ENCODE results near the gene SLC35C1. TPM values are rescaled to one million over a fixed set of nuclear protein-coding genes. Genes with fewer than 3 reads are reported as not detected.

Gene SLC35C1
- total RNA-seq, 1 donor from 2014 or later: 19.8 TPM

DNA sequence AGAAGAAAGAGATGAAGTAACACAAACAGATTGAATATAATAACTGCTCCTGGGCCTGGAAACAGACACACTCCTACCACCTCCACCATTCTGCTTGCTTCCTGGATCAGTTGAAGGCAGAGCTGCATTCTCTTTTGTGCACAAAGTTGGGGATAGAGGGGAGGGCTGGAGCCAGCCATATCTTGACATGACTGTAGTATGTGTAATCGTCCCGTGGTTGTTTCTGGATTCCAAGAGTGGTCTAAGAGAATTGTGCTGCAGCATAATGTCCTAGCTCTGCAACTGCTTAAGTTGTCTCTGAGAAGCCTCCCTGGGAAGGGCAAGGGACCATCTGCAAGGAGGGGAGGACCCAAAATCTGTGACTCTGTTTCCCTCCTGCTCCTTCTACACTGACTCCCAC is 45.5 kb downstream of the SLC35C1 start:
- peaks cover 3% of the 10 kb centered on the region for H3K27me3 ChIP-seq (ENCODE audit: control insufficient read depth, insufficient read depth, low read length)
- DNase-seq (ENCODE audit: low read depth): no peak

GRCh38 chr11:45851228-45851627 is 46.3 kb downstream of the SLC35C1 start:
- Histone ChIP-seq H3K27me3 (ENCODE audit: control insufficient read depth, insufficient read depth, low read length) (no peaks in the 10 kb centered on the region), H3K36me3 (ENCODE audit: control insufficient read depth, insufficient read depth, low read length) (no peaks in the 10 kb centered on the region), H3K4me3 (ENCODE audit: low read depth, low read length) (no peak overlapping the region)
- no peak for DNase-seq (ENCODE audit: low read depth)
- TF ChIP-seq, protein P1, sequence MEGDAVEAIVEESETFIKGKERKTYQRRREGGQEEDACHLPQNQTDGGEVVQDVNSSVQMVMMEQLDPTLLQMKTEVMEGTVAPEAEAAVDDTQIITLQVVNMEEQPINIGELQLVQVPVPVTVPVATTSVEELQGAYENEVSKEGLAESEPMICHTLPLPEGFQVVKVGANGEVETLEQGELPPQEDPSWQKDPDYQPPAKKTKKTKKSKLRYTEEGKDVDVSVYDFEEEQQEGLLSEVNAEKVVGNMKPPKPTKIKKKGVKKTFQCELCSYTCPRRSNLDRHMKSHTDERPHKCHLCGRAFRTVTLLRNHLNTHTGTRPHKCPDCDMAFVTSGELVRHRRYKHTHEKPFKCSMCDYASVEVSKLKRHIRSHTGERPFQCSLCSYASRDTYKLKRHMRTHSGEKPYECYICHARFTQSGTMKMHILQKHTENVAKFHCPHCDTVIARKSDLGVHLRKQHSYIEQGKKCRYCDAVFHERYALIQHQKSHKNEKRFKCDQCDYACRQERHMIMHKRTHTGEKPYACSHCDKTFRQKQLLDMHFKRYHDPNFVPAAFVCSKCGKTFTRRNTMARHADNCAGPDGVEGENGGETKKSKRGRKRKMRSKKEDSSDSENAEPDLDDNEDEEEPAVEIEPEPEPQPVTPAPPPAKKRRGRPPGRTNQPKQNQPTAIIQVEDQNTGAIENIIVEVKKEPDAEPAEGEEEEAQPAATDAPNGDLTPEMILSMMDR (IDR thresholded peaks at IDR 0.05; ENCODE audit: insufficient read depth, low read length, poor library complexity, severe bottlenecking): no peak

More for the DNA sequence above, 45.5 kb downstream of the SLC35C1 start:
- Histone ChIP-seq H3K4me3 (ENCODE audit: low read depth, low read length) (no peak overlapping the region), H3K36me3 (ENCODE audit: control insufficient read depth, insufficient read depth, low read length) (no peaks in the 10 kb centered on the region)
- TF ChIP-seq, protein P1 (IDR thresholded peaks at IDR 0.05; ENCODE audit: insufficient read depth, low read length, poor library complexity, severe bottlenecking): no peak

- no peaks in the 10 kb centered on the region for H3K36me3 ChIP-seq (ENCODE audit: control insufficient read depth, insufficient read depth, low read length)
- no peaks in the 10 kb centered on the region for H3K27me3 ChIP-seq (ENCODE audit: control insufficient read depth, insufficient read depth, low read length)
- TF ChIP-seq, protein P1 (IDR thresholded peaks at IDR 0.05; ENCODE audit: insufficient read depth, low read length, poor library complexity, severe bottlenecking): no peak
- no peak overlapping the region for H3K4me3 ChIP-seq (ENCODE audit: low read depth, low read length)
- no peak for DNase-seq (ENCODE audit: low read depth)
Observed at GRCh38 chr11:45852018-45852711, 47.2 kb downstream of the SLC35C1 start.

- Histone ChIP-seq H3K36me3 (ENCODE audit: control insufficient read depth, insufficient read depth, low read length) (no peaks in the 10 kb centered on the region), H3K4me3 (ENCODE audit: low read depth, low read length) (no peak overlapping the region), H3K27me3 (ENCODE audit: control insufficient read depth, insufficient read depth, low read length) (no peaks in the 10 kb centered on the region)
- TF ChIP-seq, protein P1 (IDR thresholded peaks at IDR 0.05; ENCODE audit: insufficient read depth, low read length, poor library complexity, severe bottlenecking): no peak
- DNase-seq (ENCODE audit: low read depth): no peak
Observed at GRCh38 chr11:45852712-45853101, 47.8 kb downstream of the SLC35C1 start.

GRCh38 chr11:45853332-45854219 is 48.6 kb downstream of the SLC35C1 start:
- TF ChIP-seq, protein P1 (IDR thresholded peaks at IDR 0.05; ENCODE audit: insufficient read depth, low read length, poor library complexity, severe bottlenecking): no peak
- Histone ChIP-seq H3K36me3 (ENCODE audit: control insufficient read depth, insufficient read depth, low read length) (no peaks in the 10 kb centered on the region), H3K27me3 (ENCODE audit: control insufficient read depth, insufficient read depth, low read length) (no peaks in the 10 kb centered on the region), H3K4me3 (ENCODE audit: low read depth, low read length) (no peak overlapping the region)
- no peak for DNase-seq (ENCODE audit: low read depth)

Data from kidney epithelial cell (primary cell).